Brain microvascular endothelial cell (primary cell): Measurements from ENCODE around the gene GPR146.

Experiments used
- DNase-seq: peaks from one replicate; pipeline ENCODE4 v3.0.0-alpha.2; 2020
- H3K27ac ChIP-seq: fragments of 250-450 bp; sonication (Bioruptor Pico); 2 replicates; pipeline ENCODE4 v1.5.1; 2020; ENCODE audit warnings: mild to moderate bottlenecking, moderate library complexity
- H3K27me3 ChIP-seq: fragments of 250-450 bp; sonication (Bioruptor Pico); replicated peaks from 2 replicates; pipeline ENCODE4 v1.5.1; 2020; ENCODE audit warnings: mild to moderate bottlenecking
- H3K36me3 ChIP-seq: fragments of 250-450 bp; sonication (Bioruptor Pico); replicated peaks from 2 replicates; pipeline ENCODE4 v1.5.1; 2020; ENCODE audit warnings: mild to moderate bottlenecking
- H3K4me3 ChIP-seq: 2 replicates; pipeline ENCODE4 v1.5.1; 2011; ENCODE audit warnings: low read depth, mild to moderate bottlenecking, control low read depth, low read length, moderate library complexity
- in situ Hi-C: cut with HindIII; loops from 2 replicates; pipeline ENCODE4 v1.10.0; 2017; ENCODE audit warnings: low sequenced_read_pairs, low pct_ligation_motif_present
- TF ChIP-seq, protein P1 (sequence below): IDR thresholded peaks from 2 replicates; pipeline ENCODE4 v1.5.1; 2011; ENCODE audit warnings: low read depth, mild to moderate bottlenecking, moderate library complexity, low read length, control low read depth, inconsistent platforms; ENCODE audit errors: missing control alignments

GPR146 gene

DNA sequence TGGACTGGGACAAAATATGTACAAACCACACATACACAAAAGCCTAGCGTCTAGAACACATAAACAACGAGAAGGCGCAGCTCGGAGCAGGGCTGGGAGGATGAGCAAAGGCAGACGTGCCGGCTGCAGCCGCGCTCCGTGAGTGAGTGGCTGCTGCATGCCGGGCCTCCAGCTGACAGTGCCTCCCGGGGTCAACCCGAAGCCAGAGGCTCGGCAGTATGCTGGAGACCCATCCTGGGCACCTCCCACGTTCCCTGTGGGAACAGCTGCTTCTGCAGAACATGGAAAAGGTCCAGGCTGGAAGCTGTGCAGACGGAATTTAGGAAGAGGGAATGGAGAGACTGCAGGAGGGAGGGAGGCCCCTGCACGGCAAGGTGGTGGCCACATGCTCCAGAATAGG lies 3.6 kb upstream of the GPR146 start:
- DNase-seq = peak; percentile 52
- Histone ChIP-seq H3K27me3 (no peaks in the 10 kb centered on the region), H3K4me3 (no peak overlapping the region), H3K36me3 (no peaks in the 10 kb centered on the region), H3K27ac (no peak overlapping the region)
- TF ChIP-seq, protein P1, sequence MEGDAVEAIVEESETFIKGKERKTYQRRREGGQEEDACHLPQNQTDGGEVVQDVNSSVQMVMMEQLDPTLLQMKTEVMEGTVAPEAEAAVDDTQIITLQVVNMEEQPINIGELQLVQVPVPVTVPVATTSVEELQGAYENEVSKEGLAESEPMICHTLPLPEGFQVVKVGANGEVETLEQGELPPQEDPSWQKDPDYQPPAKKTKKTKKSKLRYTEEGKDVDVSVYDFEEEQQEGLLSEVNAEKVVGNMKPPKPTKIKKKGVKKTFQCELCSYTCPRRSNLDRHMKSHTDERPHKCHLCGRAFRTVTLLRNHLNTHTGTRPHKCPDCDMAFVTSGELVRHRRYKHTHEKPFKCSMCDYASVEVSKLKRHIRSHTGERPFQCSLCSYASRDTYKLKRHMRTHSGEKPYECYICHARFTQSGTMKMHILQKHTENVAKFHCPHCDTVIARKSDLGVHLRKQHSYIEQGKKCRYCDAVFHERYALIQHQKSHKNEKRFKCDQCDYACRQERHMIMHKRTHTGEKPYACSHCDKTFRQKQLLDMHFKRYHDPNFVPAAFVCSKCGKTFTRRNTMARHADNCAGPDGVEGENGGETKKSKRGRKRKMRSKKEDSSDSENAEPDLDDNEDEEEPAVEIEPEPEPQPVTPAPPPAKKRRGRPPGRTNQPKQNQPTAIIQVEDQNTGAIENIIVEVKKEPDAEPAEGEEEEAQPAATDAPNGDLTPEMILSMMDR = no peak
- in situ Hi-C loops = no loop called here

- no peak for DNase-seq
- no peaks in the 10 kb centered on the region for H3K36me3 ChIP-seq
- TF ChIP-seq, protein P1 = no peak
- no peak overlapping the region for H3K4me3 ChIP-seq
- no peak overlapping the region for H3K27ac ChIP-seq
- no peaks in the 10 kb centered on the region for H3K27me3 ChIP-seq
- in situ Hi-C loops = no loop called here
Measured at GRCh38 chr7:1041551-1042491, 2.5 kb upstream of the GPR146 start.

DNA sequence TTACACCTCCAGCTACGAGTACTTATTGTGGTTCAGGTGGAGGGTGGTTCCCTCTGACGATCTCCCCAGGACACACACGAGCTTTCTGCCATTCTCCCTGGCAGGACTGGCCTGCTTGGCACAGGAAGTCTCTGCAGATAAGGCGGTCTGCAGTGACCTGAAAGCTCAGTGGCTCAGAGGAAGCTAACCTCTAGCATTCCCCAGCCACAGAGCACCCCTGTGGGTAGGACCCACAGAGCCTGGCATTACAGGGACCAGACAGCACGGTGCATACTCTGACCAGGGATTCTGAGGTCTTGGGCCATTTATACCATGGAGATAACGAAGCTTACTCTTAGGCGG lies 1.9 kb upstream of the GPR146 start:
- Histone ChIP-seq H3K36me3 (no peaks in the 10 kb centered on the region), H3K4me3 (no peak overlapping the region), H3K27me3 (no peaks in the 10 kb centered on the region), H3K27ac (no peak overlapping the region)
- TF ChIP-seq, protein P1 = no peak
- no peak for DNase-seq
- in situ Hi-C loops = no loop called here

DNA sequence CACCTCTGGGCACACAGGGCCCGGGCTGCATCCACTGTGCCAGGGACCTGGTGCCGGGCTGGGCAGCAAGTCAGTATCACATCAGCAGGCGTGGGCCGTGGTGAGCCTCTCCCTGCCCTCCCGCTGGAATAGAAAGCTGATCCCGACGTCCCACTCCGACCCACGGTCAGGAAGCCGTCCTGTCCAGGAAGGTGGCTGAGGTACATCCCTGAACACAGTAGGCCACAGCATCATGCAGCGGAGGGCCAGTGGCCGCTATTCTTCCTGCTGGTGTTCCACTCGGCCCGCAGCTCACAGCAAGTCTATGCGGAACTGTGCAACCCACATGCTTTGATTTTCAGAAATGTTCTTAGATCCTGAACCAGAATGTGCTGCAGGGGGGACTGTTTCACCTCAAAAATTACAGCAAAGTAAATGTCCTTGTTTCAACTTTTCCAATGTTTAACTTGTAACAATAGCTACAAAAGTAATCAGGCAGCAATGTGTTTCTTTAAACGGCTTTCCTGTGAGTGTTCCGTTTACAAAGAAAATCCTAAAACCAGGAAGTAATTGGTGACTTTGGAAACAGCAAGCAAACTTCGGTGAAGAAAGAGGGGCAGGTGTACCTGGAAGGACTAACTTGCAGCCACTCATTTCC lies 676 bp upstream of the GPR146 start:
- Histone ChIP-seq H3K36me3 (no peaks in the 10 kb centered on the region), H3K4me3 (peak overlapping the region; percentile 47), H3K27me3 (no peaks in the 10 kb centered on the region), H3K27ac (peak overlapping the region; percentile 34)
- TF ChIP-seq, protein P1 = no peak
- in situ Hi-C loops = no loop called here
- DNase-seq = no peak

GRCh38 chr7:1045069-1046063 lies 1.0 kb downstream of the GPR146 start:
- Histone ChIP-seq H3K36me3 (no peaks in the 10 kb centered on the region), H3K4me3 (peak overlapping the region; percentile 59), H3K27ac (no peak overlapping the region), H3K27me3 (no peaks in the 10 kb centered on the region)
- DNase-seq = no peak
- in situ Hi-C loops = no loop called here
- TF ChIP-seq, protein P1 = no peak
